Neural cell (in vitro differentiated cells): Measurements from ENCODE around the gene RNF212.

ENCODE experiments used
- EP300 ChIP-seq: fragments of 450-650 bp; conservative IDR thresholded peaks from 2 replicates; pipeline ENCODE4 v1.6.1; 2014; ENCODE audit warnings: antibody characterized with exemption, mild to moderate bottlenecking, moderate library complexity; ENCODE audit not compliant: poor library complexity, severe bottlenecking
- EZH2 ChIP-seq: fragments of 200-600, 300-800 bp; shearing (Covaris generic), sonication (generic); IDR thresholded peaks from 2 replicates; pipeline ENCODE4 v1.6.1; 2014; ENCODE audit warnings: antibody characterized with exemption, low read length, borderline replicate concordance, mild to moderate bottlenecking; ENCODE audit not compliant: insufficient read depth, poor library complexity, severe bottlenecking
- POLR2AphosphoS5 ChIP-seq: IDR thresholded peaks from 2 replicates; pipeline ENCODE4 v1.6.1; 2012
- SMC3 ChIP-seq: fragments of 450-650 bp; conservative IDR thresholded peaks from 2 replicates; pipeline ENCODE4 v1.6.1; 2014; ENCODE audit warnings: antibody characterized with exemption, mild to moderate bottlenecking, moderate library complexity; ENCODE audit not compliant: poor library complexity
- TAF1 ChIP-seq: IDR thresholded peaks from 2 replicates; pipeline ENCODE4 v1.6.1; 2012; ENCODE audit warnings: low read depth
- TF ChIP-seq, protein P1 (sequence below): fragments of 450-650 bp; IDR thresholded peaks from 2 replicates; pipeline ENCODE4 v1.5.1; 2014; ENCODE audit warnings: antibody characterized with exemption, mild to moderate bottlenecking, moderate library complexity; ENCODE audit not compliant: poor library complexity, severe bottlenecking

DNA sequence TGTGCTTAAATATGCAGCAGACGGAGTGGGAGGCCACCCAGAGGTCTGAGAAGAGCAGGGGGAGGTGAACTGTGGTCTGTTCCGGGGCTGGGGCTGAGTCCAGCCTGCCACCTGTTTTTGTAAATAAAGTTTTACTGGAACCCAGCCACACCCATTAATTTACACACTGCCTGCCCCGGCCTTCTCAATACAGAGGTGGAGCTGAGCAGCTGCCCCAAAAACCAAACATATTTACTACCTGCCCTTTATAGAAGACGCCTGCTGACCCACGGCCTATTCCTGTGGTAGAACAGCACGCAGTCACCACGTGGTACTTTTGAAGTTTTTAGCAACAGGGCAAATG lies 56.0 kb downstream of the RNF212 start:
- no peak for TF ChIP-seq SMC3
- TF ChIP-seq, protein P1, sequence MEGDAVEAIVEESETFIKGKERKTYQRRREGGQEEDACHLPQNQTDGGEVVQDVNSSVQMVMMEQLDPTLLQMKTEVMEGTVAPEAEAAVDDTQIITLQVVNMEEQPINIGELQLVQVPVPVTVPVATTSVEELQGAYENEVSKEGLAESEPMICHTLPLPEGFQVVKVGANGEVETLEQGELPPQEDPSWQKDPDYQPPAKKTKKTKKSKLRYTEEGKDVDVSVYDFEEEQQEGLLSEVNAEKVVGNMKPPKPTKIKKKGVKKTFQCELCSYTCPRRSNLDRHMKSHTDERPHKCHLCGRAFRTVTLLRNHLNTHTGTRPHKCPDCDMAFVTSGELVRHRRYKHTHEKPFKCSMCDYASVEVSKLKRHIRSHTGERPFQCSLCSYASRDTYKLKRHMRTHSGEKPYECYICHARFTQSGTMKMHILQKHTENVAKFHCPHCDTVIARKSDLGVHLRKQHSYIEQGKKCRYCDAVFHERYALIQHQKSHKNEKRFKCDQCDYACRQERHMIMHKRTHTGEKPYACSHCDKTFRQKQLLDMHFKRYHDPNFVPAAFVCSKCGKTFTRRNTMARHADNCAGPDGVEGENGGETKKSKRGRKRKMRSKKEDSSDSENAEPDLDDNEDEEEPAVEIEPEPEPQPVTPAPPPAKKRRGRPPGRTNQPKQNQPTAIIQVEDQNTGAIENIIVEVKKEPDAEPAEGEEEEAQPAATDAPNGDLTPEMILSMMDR: no peak
- TF ChIP-seq EP300: no peak
- TF ChIP-seq POLR2AphosphoS5: no peak
- no peak for TF ChIP-seq TAF1
- no peak for TF ChIP-seq EZH2
